NK-92 (cell line): Measurements from ENCODE around the gene STARD9.

Experiments
- DNase-seq: peaks from one replicate; lab custom pipeline; 2025; ENCODE audit not compliant: unreplicated experiment; lab: John Stamatoyannopoulos, UW

The STARD9 gene

DNA sequence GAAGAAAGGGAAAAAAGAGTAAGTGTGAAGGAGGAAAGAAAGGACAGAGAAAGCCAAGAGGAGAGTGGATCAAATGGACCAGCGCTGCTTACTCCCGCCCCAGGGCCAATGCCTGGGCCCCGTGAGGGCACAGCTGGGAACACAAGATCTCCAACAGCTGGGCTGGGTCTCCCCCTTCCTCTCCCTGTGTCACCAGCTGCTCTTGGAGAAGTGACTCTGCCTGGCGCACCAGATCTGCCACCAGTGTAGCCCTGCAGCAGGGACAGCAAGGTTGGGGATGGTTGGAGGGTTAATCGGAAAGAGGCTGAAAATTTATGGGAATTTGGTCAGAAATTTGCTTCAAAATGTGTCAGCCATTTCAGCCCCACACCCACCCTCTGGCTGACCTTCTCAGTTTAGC lies 153.2 kb downstream of the STARD9 start:
- DNase-seq, result no peak

DNA sequence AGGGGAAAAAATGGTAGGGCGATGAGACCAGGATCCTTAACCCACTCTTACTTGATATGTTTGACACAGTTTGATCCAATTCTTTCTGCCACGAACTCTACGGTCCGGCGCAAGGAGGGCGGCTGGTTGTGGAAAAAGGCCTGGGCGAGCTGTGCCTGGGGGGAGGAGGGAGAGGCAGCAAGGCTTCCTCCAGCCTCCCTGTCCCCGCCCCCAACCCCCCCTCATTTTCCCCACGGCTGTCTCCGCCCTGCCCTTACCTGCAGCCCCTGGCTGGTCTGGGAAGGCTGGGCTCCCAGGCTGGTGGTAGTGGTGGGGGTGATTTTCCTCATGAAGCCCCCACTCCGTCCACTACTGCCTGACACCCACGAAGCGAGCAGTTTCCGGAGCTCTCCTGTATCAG lies 153.6 kb downstream of the STARD9 start:
- no peak for DNase-seq

DNA sequence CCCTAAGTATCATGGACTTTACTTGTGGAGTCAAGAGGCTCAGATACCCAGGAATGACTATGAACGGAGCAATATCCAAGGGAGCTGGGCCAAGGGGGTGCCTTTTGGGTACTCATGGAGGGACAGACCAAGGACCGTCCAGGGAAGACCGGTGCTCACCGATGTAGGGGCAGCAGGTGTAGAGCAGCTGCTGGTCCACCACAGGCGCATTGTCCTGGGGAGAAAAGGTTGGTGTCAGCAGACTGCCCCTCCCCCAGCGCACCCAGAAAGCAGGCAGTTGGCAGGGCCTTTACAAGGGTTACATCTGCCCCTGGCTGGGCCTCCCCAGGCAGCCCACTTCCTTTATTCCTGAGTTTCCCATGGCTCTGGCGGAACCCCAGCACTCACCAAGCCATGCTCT lies 154.0 kb downstream of the STARD9 start:
- DNase-seq, result no peak

DNA sequence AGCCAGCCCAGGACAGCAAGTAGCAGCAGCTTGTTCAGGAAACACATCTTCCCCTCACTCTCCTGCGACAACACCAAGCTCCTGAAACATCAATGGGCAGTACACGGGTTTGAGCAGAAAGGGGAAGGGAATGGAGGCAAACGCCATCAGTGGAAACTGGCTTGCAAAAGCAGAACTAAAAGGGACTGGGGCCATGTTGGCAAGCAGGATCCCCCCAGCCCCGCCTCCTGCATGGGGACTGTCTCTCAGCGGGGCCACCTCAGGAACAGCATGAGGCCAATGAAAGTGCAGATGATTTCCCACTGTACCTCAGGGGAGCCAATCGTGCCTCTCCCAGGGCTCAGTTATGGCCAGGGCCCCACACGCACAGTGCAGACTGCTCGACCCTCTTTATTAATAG lies 154.7 kb downstream of the STARD9 start:
- DNase-seq, result no peak

DNA sequence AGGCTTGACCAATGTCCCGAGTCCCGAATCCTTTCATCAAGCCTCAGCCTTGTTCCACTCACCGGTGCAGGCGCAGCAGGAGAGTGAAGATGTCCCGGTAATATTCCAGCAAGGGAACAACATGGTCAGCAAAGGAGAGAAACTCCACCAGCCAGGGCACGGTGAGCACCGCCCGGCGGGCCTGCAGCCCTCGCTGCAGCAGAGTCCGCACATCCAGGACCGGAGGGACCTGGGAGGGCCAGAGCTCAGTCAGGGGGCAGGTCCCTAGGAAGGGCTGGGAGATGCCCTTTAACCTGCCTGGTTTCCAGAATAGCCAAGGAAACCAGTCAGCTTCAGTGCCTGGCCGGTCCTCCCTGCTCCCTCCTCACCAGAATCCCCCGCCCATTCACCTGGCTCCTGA lies 155.1 kb downstream of the STARD9 start:
- no peak for DNase-seq

DNA sequence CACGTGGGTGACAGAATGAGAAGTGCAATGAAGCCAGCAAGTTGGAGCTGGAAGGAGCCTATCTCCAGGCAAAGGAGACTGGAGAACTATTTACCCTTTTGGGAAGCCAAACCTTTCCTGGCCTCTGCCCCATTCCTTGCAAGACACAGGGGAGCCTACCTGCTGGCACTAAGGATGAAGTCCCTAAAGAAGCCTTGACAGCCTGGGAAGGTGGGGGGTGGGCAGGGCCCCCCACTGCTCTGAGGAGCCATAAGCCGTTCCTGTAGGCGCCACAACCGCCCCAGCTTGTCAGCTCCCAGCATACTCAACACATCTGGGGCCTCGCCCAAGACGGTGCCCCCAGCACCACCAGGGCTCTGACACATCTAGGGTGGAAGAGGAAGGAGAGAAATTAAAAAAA lies 156.1 kb downstream of the STARD9 start:
- DNase-seq, result no peak

DNA sequence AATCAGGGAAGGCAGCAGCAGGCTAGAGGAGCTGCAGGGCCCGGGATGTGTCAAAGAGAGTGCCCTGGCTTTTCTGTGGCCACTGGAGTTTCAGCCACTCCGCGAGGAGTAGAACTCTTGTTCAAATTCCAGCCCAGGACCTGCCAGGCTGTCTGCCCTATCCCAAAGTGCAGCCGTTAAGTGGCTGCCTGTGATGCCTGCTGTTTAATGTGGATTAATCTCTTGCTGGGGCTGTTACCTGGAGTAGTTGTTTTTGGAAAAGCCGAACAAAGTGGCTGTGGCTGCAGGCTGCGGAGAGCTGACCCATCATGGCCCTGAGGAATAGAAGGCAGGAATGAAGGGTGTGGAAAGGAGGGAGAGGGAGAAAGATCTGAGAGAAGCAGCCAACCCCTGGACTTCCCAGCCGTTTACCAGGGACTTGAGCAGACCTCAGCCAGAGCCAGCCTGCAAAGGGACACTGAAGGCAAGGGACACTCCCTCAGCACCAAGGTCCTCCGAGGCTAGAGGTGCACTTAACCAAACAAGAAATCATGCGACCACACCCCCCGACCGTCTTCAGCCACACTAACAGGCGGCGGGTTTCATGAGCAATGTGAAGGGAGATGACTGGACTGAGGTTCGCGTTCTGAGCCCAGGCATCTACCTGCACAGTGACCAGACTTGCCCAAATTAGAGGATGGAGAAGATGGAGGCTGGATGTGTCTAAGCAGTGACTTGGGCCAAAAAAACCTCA lies 156.9 kb downstream of the STARD9 start:
- DNase-seq, result no peak

DNA sequence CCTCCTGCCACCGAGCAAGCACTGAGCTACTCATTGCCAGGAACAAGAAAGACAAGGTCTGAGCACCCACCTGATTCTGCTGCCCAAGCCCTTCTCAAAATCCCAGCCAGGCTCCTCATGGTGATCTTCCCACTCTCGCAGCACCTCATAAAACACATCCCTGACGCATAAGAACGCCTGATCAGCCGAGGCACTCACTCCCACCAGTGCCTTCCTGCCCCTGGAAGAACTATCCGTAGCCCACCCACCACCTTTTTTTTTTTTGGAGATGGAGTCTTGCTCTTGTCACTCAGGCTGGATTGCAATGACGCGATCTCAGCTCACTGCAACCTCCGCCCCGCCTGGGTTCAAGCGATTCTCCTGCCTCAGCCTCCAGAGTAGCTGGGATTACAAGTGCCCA lies 157.6 kb downstream of the STARD9 start:
- DNase-seq, result no peak

DNA sequence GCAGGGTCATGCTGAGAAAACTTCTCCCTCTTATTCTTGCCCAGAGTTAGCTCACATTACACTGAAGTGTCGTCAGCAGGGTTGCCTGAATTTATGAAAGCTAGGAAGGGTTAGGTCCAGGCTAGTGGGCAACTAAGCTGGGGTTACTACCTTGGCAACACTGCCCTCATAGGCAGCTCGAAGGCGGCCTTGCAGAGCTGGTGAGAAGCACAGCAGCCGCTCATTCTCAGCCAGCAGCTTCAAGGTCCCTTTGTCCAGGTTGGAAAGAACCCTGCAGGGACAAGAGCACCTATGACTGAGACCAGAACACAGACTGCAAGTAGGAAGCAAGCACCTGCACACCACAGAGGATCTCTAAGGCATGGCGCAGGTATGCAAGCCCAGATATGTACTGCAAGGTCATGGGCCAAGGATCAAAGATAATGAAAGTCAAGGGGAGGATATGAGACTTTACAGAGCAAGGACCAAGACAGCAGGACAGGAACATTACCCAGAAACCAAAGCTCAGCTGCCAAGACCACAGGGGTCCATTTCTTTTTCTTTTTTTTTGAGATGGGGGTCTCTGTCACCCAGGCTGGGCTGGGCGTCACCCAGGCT lies 158.8 kb downstream of the STARD9 start:
- no peak for DNase-seq

DNA sequence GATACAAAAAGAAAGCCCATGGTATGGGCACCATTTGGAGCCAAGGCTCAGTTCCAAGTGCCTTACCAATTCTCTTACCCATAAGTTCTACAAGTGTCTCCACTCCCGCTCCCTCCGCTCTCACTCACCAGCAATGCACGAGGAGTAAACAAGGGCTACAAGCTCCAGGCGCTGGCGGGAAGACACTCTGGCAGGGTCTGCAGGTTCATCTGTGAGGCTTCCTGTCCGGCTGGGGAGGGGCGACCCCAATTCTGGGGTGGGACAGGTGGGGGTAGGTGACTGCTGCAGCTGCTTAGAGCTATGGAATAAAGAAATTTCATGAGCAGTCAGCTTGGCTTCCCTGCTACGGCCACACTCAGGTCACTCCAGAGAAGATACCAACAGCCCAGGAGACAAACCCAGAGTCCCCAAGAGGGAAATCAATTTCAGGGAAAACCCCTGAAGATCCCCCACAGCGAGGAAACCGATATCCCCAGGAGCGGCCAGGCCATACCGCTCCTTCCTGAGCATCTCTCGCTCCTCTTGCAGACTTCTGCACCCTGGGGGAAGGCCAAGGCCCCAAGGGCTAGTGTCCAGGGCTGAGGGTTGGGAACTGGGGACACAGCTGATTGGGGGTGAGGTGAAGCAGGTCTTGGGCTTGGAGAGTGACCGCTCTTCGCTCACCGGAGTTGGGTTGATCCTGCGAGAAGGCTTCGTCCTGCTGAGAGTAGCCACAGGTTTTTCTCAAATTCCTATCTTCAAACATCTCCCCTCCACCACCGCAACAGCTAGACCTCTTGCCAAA lies 160.2 kb downstream of the STARD9 start:
- no peak for DNase-seq

DNA sequence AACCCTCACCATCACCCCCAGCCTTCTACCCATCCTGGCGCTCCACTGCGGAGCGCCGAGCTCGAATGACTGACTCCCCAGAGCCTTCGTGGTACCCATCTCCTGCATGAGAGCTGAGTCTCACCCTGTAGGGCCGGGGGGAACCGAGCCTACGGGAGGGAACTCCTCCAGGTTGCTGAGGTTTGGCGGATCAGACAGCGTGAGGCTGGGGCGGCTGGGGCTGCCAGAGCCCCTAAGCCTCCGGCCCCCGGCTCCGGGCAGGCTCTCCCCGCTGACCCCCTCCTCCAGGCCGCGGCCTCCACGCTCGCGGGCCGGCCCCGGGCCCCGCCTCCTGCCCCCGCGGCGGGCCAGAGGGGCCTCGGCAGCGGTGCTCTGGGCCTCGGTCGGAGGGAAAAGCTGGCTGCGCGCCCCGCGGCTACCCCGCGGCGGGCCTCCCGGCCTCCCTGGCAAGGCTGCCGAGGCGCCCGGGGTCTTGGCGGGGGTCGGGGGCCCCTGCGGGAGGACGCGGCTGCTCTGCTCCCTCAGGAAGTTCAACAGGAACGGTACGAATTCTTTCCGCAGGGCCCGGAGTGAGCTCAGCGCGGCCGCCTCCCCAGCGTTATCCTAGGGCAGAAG lies 160.9 kb downstream of the STARD9 start:
- DNase-seq, result no peak

DNA sequence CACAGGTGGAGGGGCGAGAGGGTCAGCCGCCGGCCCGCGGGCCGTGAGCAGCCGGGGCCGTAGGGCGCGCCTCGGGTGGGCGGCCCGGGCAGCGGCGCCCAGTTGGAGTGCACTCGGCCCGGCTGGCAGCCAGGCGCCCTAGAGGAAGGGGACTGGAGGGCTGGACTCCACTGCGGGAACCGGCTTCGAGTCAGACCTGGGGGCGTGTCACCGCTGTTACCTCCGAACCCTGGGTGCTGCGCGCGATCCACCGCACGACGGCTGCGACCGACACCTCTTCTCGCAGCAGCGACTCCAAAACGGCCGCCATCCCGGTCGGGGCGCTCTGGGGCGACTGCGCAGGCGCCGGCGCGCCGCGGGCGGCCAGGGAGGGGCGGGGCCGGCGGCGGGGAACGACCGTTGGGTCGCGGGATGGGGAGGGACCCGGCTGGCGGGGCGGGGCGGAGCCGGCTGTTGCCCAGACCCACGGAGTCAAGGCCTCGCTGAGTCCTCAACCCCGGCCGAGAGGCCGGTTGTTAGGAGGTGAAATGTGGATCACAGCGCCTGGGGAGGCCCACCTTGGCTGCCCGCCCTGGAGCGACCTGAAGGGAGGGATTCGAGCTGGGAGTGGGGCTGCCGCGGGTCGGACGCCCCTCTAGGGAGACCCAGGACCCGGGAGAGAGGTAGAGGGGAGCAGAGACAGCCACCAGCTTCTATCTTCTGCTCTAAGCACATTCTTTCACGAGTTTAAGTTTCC lies 161.6 kb downstream of the STARD9 start, which contains the start of gene CDAN1:
CDAN1 (minus strand) TSS at position 336 of the 736 bp plus-strand sequence; CDS start at position 310, 26 bp downstream.
- DNase-seq, result peak; percentile 67

DNA sequence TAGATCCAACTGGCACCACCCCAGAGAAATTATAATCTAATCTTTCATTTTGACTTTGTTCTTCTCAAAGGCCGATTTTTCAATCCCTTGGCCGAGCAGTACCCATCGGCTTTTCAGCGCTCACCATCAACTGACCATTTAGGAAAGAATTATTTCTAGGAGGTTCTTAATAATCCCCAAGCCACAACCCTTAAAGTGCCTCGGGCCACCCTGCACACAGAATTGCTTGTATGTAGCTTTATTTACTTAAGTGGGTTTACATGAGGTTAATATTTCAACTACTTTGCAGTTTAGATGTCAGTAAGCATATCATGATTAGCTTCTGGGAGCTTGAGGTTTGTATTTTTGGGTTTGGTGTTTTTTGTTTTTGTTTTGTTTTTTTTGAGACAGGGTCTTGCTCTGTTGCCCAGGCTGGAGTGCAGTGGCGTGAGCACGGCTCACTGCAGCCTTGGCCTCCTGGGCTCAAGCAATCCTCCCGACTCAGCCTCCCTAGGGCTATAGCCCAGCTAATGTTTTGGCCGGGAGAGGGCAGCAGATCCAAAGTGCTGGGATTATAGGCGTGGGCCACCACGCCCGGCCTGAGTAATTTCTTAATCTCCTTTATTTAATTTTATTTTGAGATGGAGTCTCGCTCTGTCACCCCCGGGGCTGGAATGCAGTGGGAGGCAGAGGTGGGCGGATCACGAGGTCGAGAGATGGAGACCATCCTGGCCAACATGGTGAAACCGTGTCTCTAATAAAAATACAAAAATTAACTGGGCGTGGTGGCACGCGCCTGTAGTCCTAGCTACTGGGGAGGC lies 162.3 kb downstream of the STARD9 start:
- DNase-seq, result no peak

DNA sequence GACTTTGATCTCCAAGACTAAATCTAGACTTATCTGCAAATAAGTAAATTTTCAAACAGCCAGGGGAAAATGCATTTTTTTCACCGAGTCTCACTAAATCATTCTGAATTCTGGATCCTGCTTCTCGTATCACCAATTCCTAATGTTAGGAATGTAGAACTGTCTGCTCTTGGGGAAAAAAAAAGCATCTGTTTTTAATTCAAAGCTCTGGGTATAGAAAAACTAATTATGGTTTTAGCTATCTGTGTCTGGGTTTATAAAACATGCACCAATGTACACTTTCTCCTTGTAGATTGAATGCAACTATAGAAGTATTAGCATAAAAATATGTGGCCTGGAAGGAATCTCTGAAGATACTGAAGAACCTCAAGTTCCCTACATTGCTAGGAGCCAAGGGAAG lies 166.3 kb downstream of the STARD9 start:
- no peak for DNase-seq

DNA sequence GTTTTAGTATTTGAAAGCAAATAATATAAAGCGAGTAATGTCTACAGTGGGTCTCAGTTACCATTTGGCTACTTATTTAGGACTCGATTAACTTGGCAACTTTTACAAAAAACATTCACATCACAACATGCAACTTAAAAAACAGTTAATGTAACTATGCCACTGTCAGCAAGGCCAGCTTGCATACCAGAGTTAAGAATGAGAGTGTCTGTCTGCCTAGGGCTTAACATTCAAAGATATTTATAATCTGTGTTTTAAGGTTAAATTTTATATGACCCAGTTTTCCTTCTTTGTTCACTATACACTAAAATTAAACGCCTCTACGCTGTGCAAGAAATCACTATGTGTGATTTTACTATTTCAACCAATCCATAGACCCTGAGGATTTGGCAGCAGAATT lies 166.7 kb downstream of the STARD9 start:
- DNase-seq, result no peak

DNA sequence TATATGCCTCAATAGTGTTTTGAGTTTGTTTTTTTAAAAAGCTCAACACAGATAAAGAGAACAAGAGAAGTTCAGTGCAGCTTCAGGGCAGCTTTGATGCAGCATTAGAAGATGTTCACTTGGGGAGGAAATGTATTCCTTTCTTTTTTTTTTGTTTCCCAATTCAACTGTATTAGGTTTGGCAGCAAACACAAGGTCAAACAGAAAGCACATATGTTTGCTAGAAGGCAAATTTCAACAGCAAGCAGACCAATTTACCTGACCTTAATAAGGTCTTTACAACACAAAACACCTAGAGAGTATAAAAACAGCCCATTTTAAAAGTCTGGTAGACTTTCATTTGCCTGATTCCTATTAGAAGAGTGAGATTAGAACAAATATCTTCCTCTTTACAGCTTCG lies 168.8 kb downstream of the STARD9 start:
- no peak for DNase-seq

DNA sequence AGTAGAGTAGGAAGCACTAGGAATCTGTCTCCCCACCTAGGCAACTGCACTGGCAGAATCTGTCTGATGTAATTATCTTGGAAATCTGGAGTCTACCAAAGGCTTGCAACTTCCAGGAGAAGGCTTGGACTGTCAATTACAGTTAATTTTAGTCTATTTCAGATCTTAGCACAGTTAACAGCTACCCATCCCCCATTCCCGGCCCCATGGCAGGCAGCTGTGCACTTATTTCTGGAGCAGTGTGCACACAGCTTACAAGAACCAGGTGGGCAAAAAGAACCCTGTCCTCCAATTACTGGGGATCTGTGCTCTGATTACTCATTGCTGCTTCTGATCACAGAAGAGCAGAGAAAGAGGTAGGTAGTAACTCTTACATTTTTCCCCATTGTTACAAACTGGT lies 173.9 kb downstream of the STARD9 start:
- no peak for DNase-seq

DNA sequence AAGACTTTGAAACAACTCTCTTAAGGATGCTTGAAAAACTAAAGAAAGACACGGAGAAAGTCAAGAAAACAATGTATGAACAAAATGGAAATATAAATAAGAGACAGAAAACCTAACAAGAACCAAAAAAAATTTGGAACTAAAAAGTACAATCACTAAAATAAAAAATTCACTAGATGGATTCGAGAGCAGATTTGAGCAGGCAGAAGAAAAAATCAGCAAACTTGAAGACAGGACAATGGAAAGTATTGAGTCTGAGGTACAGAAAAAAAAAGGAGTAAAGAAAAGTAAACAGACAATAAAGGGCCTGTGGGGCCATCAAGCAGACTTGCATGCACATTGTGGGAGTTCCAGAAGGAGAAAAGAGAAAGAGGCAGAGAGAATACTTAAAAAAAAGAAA lies 174.9 kb downstream of the STARD9 start:
- no peak for DNase-seq

DNA sequence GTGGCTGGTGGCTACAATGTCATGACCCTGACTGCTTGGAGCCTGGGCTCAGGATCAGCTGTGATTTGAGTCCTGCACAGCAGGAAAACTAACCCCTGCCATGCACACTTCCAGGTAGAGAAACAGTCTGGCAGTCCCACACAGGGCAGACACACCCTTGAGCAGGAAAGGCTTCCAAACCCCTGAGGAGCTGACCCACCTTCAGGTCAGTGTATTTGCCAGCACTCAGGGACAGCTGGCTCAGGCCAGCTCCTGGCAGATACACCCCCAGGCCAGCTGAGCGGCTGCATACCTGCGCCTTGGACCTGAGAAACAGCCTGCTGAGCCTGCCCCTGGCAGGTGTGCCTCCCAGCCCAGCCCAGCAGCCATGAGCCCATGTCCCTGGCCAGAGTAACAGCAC lies 183.7 kb downstream of the STARD9 start:
- DNase-seq, result no peak

DNA sequence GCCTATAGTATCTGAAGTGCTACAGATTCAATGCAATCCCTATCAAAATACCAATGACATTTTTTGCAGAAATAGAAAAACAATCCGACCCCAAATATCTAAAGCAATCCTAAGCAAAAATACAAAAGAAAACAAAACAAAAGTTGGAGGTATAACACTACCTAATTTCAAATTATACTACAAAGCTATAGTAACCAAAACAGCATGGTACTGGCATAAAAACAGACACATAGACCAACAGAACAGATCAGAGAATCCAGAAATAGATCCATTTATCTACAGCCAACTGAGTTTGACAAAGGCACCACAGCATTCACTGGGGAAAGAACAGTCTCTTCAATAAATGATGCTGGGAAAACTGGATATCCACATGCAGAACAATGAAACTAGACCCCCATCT lies 185.4 kb downstream of the STARD9 start:
- no peak for DNase-seq
